ENCODE results near the gene CCDC183.

DNA sequence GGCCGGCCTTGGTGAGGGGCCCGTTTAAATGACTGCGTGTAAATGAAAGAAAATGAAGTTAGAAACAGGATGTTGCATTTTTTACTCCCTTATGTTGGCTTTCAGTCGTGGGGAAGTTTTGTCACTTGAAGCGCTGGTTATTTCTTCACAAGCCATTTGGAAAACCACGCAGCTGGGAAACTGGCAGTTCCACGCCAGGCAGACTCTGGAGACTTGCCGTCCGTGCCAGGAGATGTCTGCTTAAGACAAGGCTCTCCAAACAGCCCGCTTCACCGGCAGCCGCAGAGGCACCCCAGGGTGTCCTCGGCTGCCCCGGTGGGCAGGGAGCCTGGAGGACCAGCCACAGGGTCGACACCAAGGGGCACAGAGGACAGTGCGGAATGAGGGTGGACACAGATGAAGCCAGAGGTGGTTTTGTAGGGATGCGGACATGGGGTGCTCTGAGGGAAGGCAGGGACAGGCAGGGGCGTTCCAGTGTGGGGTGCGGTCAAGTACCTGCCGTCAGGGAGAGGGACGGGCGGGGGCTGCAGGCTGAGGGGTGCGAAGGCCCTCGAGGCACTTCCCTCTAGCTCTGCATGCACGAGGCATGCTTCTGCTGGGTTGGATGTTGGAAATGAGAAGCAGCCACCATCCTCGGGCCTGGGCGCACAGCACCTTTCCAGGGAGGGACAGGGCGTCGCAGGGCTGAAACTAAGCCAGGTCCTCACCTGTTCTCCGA is 35.0 kb downstream of the CCDC183 start:
- TF ChIP-seq, protein P1, sequence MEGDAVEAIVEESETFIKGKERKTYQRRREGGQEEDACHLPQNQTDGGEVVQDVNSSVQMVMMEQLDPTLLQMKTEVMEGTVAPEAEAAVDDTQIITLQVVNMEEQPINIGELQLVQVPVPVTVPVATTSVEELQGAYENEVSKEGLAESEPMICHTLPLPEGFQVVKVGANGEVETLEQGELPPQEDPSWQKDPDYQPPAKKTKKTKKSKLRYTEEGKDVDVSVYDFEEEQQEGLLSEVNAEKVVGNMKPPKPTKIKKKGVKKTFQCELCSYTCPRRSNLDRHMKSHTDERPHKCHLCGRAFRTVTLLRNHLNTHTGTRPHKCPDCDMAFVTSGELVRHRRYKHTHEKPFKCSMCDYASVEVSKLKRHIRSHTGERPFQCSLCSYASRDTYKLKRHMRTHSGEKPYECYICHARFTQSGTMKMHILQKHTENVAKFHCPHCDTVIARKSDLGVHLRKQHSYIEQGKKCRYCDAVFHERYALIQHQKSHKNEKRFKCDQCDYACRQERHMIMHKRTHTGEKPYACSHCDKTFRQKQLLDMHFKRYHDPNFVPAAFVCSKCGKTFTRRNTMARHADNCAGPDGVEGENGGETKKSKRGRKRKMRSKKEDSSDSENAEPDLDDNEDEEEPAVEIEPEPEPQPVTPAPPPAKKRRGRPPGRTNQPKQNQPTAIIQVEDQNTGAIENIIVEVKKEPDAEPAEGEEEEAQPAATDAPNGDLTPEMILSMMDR (conservative IDR thresholded peaks at IDR 0.05; ENCODE audit: low read length) = no peak
- no peak for TF ChIP-seq EZH2phosphoT487 (IDR thresholded peaks at IDR 0.05; ENCODE audit: borderline replicate concordance, low read depth, low read length)

All from OCI-LY7 (cell line).